A549 (cell line): ENCODE data around the gene AKIP1. TPM values are rescaled to one million over a fixed set of nuclear protein-coding genes. Genes with fewer than 3 reads are reported as not detected.

Source experiments
- ATAC-seq, 2 experiments: fragments of 200-7000 bp in 1 of 2; fragments of >200 bp in 1 of 2; cut with Nextera tagmentation in 1 of 2; cut with Tn5 transposase in 1 of 2; 3 replicates each; pipeline versions ENCODE4 v1.8.0 to v1.9.1; 2018 to 2020; ENCODE audit warnings: mild to moderate bottlenecking in 1 of 2, moderate library complexity in 1 of 2
- CTCF ChIA-PET: fragments of 300-600 bp; sonication (Branson Sonifier 250); formaldehyde crosslinking; extraction: SDS; loops from one replicate; lab custom pipeline; 2021; ENCODE audit warnings: antibody characterized with exemption, inconsistent platforms; lab: Yijun Ruan, JAX
- POLR2A ChIA-PET: fragments of 350-600 bp; formaldehyde crosslinking; extraction: SDS; loops from one replicate; lab custom pipeline; 2021; ENCODE audit warnings: antibody characterized with exemption, inconsistent platforms; lab: Yijun Ruan, JAX
- DNase-seq, 2 experiments: peaks; one replicate each; pipeline versions ENCODE4 v3.0.0 to v3.0.0-alpha.2; 2011 to 2016; ENCODE audit warnings: low read depth in 1 of 2, low spot score in 1 of 2
- FAIRE-seq: peaks from 2 replicates; lab custom pipeline; 2011; peaks lifted over from hg19 to GRCh38; lab: Jason Lieb, UNC
- H3K27ac ChIP-seq, 2 experiments: fragments of >200 bp; sonication (Bioruptor Twin); formaldehyde crosslinking; 3 replicates each; pipeline ENCODE4 v1.5.1; 2016 to 2017
- H3K4me1 ChIP-seq: fragments of >200 bp; sonication (Bioruptor Twin); formaldehyde crosslinking; 3 replicates; pipeline ENCODE4 v1.6.1; 2016
- H3K4me2 ChIP-seq: fragments of >200 bp; sonication (Bioruptor Twin); formaldehyde crosslinking; 3 replicates; pipeline ENCODE4 v1.6.1; 2016
- H3K4me3 ChIP-seq: fragments of >200 bp; sonication (Bioruptor Twin); formaldehyde crosslinking; 3 replicates; pipeline ENCODE4 v1.5.1; 2016
- H3K9me3 ChIP-seq: fragments of >200 bp; sonication (Bioruptor Twin); formaldehyde crosslinking; 3 replicates; pipeline ENCODE4 v1.6.1; 2016
- ATOH8 ChIP-seq: fragments of 250-450 bp; sonication (Bioruptor Pico); IDR thresholded peaks from 2 replicates; pipeline ENCODE4 v1.5.0; 2020; ENCODE audit warnings: low read depth, mild to moderate bottlenecking, moderate library complexity
- BHLHE40 ChIP-seq: IDR thresholded peaks from 2 replicates; pipeline ENCODE4 v1.6.1; 2012; ENCODE audit warnings: low read depth, low read length, inconsistent platforms
- CEBPB ChIP-seq, 2 experiments: fragments of >200 bp in 1 of 2; sonication (Bioruptor Twin) in 1 of 2; formaldehyde crosslinking in 1 of 2; IDR thresholded peaks; 2 replicates each; pipeline ENCODE4 v1.6.1; 2012 to 2016
- CHD2 ChIP-seq: fragments of 150-350 bp; IDR thresholded peaks from 2 replicates; pipeline ENCODE4 v1.6.1; 2014; ENCODE audit warnings: low read length; ENCODE audit not compliant: partially characterized antibody
- CTCF ChIP-seq: fragments of >200 bp; sonication (Bioruptor Twin); formaldehyde crosslinking; IDR thresholded peaks from 3 replicates; pipeline ENCODE4 v1.5.1; 2016
- EHMT2 ChIP-seq: fragments of 200-600 bp; sonication (generic); IDR thresholded peaks from 2 replicates; pipeline ENCODE4 v1.6.1; 2016; ENCODE audit warnings: antibody characterized with exemption, low read depth, mild to moderate bottlenecking, moderate library complexity
- ESRRA ChIP-seq: fragments of 150-350 bp; IDR thresholded peaks from 2 replicates; pipeline ENCODE4 v1.6.1; 2014; ENCODE audit warnings: mild to moderate bottlenecking, low read length, borderline replicate concordance
- KDM5A ChIP-seq: fragments of 200-600 bp; sonication (generic); IDR thresholded peaks from 2 replicates; pipeline ENCODE4 v1.6.1; 2016; ENCODE audit warnings: antibody characterized with exemption, mild to moderate bottlenecking
- MAFK ChIP-seq: fragments of 450-650 bp; IDR thresholded peaks from 2 replicates; pipeline ENCODE4 v1.6.1; 2014; ENCODE audit not compliant: partially characterized antibody
- MAX ChIP-seq: IDR thresholded peaks from 2 replicates; pipeline ENCODE4 v1.6.1; 2012
- MAZ ChIP-seq: fragments of 150-350 bp; IDR thresholded peaks from 2 replicates; pipeline ENCODE4 v1.6.1; 2014; ENCODE audit warnings: antibody characterized with exemption, low read depth, low read length, borderline replicate concordance
- NPAS2 ChIP-seq: fragments of 250-450 bp; sonication (Bioruptor Pico); IDR thresholded peaks from 2 replicates; pipeline ENCODE4 v1.8.0; 2022; ENCODE audit warnings: mild to moderate bottlenecking, moderate library complexity, borderline replicate concordance
- PBX3 ChIP-seq: IDR thresholded peaks from 2 replicates; pipeline ENCODE4 v1.6.1; 2012
- PHF8 ChIP-seq: fragments of 200-600 bp; sonication (generic); IDR thresholded peaks from 2 replicates; pipeline ENCODE4 v1.6.1; 2016; ENCODE audit warnings: low read depth, mild to moderate bottlenecking, antibody characterized with exemption, moderate library complexity, borderline replicate concordance
- POLR2AphosphoS2 ChIP-seq: conservative IDR thresholded peaks from 2 replicates; pipeline ENCODE4 v1.6.1; 2012; ENCODE audit warnings: low read length, improper control_type of control experiment, inconsistent platforms
- RARB ChIP-seq: fragments of 250-450 bp; sonication (Bioruptor Pico); IDR thresholded peaks from 2 replicates; pipeline ENCODE4 v1.8.0; 2021; ENCODE audit warnings: mild to moderate bottlenecking, moderate library complexity
- RCOR1 ChIP-seq: fragments of 150-350 bp; IDR thresholded peaks from 2 replicates; pipeline ENCODE4 v1.6.1; 2014; ENCODE audit warnings: antibody characterized with exemption, low read length, low read depth
- RNF2 ChIP-seq: fragments of 200-600 bp; sonication (generic); IDR thresholded peaks from 2 replicates; pipeline ENCODE4 v1.6.1; 2016; ENCODE audit warnings: low read depth, mild to moderate bottlenecking, antibody characterized with exemption, moderate library complexity, borderline replicate concordance
- TFCP2L1 ChIP-seq: fragments of 250-450 bp; sonication (Bioruptor Pico); IDR thresholded peaks from 2 replicates; pipeline ENCODE4 v1.5.0; 2021; ENCODE audit warnings: mild to moderate bottlenecking
- TP53 ChIP-seq: fragments of 250-450 bp; sonication (Bioruptor Pico); IDR thresholded peaks from 2 replicates; pipeline ENCODE4 v1.5.0; 2021; ENCODE audit warnings: mild to moderate bottlenecking, moderate library complexity
- WGBS: methylation state at CpG from one replicate; pipeline ENCODE4 v1.1.6; 2017; ENCODE audit errors: missing lambda C conversion rate; 5-methylcytosine and 5-hydroxymethylcytosine counted together
- polyA plus RNA-seq, 4 experiments: library from polyadenylated mRNA; depleted of rRNA in 3 of 4; stranded (reverse); fragments of >200 nt; fragmentation: RNase III in 1 of 4; extraction: RNeasy Plus Mini Kit Qiagen cat#74134 plus additional on column Dnase treatment in 1 of 4; gene quantifications; 2 replicates in 3 of 4; 3 replicates in 1 of 4; pipeline ENCODE4 v1.2.3, GENCODE V29; 2011 to 2017

Gene AKIP1
- polyA plus RNA-seq, 2 of the 4 experiments (the other 2 are of a cell fraction): 57.7 to 66.7 TPM

GRCh38 chr11:8865304-8865703 is 45.7 kb upstream of the AKIP1 start:
- CTCF ChIA-PET: interaction anchor here (1.1 to 1.2 kb wide), 2 partner anchors 10 to 21 kb away, joined by 3 read pairs; no protein-coding TSS in a partner anchor
- Histone ChIP-seq H3K4me3 (no peak overlapping the region), H3K9me3 (no peaks in the 10 kb centered on the region), H3K4me1 (peaks cover 13% of the 10 kb centered on the region), H3K27ac (no peak overlapping the region), H3K4me2 (no peak overlapping the region)
- TF ChIP-seq CHD2: no peak
- no peak for TF ChIP-seq MAFK
- no peak for TF ChIP-seq ATOH8 (CRISPR knock-in tag)
- POLR2A ChIA-PET: no interaction called here
- FAIRE-seq (no peak), DNase-seq (no peak), ATAC-seq (no peak)

GRCh38 chr11:8867035-8867434 is 44.0 kb upstream of the AKIP1 start:
- Histone ChIP-seq H3K9me3 (no peaks in the 10 kb centered on the region), H3K27ac (no peak overlapping the region), H3K4me3 (no peak overlapping the region), H3K4me2 (no peak overlapping the region), H3K4me1 (peaks cover 19% of the 10 kb centered on the region)
- no peak for FAIRE-seq
- CTCF ChIA-PET: interaction anchor here (1.0 kb wide), 1 partner anchor 32 kb away, joined by 3 read pairs; no protein-coding TSS in a partner anchor
- TF ChIP-seq EHMT2 (no peak), MAZ (no peak), RARB (CRISPR knock-in tag) (no peak), TP53 (CRISPR knock-in tag) (no peak), RNF2 (no peak), PBX3 (no peak), CEBPB (IDR thresholded peaks at IDR 0.05) (no peak), POLR2AphosphoS2 (no peak), MAFK (no peak), TFCP2L1 (no peak), NPAS2 (no peak), CTCF (no peak), PHF8 (no peak), MAX (no peak), RCOR1 (no peak), BHLHE40 (no peak), ESRRA (no peak), KDM5A (no peak)
- no peak for DNase-seq
- WGBS: 84% methylated on average over 6 of the region's 6 CpGs
- no peak for ATAC-seq
- POLR2A ChIA-PET: no interaction called here
